Measurements from ENCODE around the gene LUC7L. TPM values are rescaled to one million over a fixed set of nuclear protein-coding genes. Genes with fewer than 3 reads are reported as not detected.
"Not testable (repeated sequence)": the region's sequence is repeated elsewhere in the genome, so short reads cannot be mapped to it uniquely, and the experiment has no call there.

LUC7L gene
- total and polyA plus RNA-seq, 2 of the 8 experiments (the other 6 are each of a cell fraction or from before 2014, with no cell fraction given): 49.7 to 129 TPM

GRCh38 chr16:164134-164823 lies 65.0 kb downstream of the LUC7L start:
- CTCF ChIA-PET (ENCODE audit: partially characterized antibody): interaction anchor here (1.1 kb wide), 2 partner anchors 16 to 17 kb away, joined by 3 to 5 read pairs; partner anchors contain the start of gene HBQ1
- no CpG with 5 or more reads among the region's 80 CpGs for WGBS, 2 experiments (ENCODE audit: extremely low coverage in 1 of 2, insufficient coverage in 1 of 2, insufficient read length in 1 of 2, insufficient replicate concordance in 2 of 2, low coverage in 1 of 2, low lambda C conversion rate in 2 of 2, missing lambda C conversion rate in 1 of 2)

More at GRCh38 chr16:164134-164823, 65.0 kb downstream of the LUC7L start:
- H3K9me3 ChIP-seq (ENCODE audit: insufficient read depth in 2 of 2, low read depth in 1 of 2, low read length in 1 of 2); H3K79me1 ChIP-seq (ENCODE audit: low read depth, low read length); H3K27ac ChIP-seq (ENCODE audit: low read depth, low read length); H3K4ac ChIP-seq (replicated peaks; ENCODE audit: insufficient read length, low read depth, low read length); H2AK5ac ChIP-seq (ENCODE audit: low read depth, low read length); H3K79me2 ChIP-seq (ENCODE audit: control insufficient read depth in 1 of 2, insufficient read depth in 2 of 2, low read length in 2 of 2); H3K23me2 ChIP-seq (ENCODE audit: low read depth, low read length); H3K14ac ChIP-seq (ENCODE audit: insufficient read length); H3K9ac ChIP-seq (replicated peaks in 1 of 4; ENCODE audit: extremely low read depth in 1 of 4, low read depth in 3 of 4, low read length in 3 of 4); DNase-seq (ENCODE audit: low read depth in 1 of 2, low spot score in 2 of 2); H2BK5ac ChIP-seq (ENCODE audit: low read depth, low read length); H3K36me3 ChIP-seq (ENCODE audit: control insufficient read depth in 2 of 4, insufficient read depth in 4 of 4, low read length in 3 of 4); H4K91ac ChIP-seq (replicated peaks; ENCODE audit: insufficient read length, low read length); H3K23ac ChIP-seq (ENCODE audit: insufficient read length); FAIRE-seq; H3K18ac ChIP-seq (ENCODE audit: extremely low read depth, low read length); H2BK15ac ChIP-seq (ENCODE audit: low read length); H2AFZ ChIP-seq (ENCODE audit: low read length); H3K4me3 ChIP-seq (ENCODE audit: extremely low read depth in 1 of 4, insufficient read depth in 2 of 4, low read depth in 3 of 4, low read length in 4 of 4); H4K20me1 ChIP-seq (replicated peaks in 1 of 2; ENCODE audit: control insufficient read depth in 1 of 2, insufficient read depth in 2 of 2, low read length in 2 of 2); H2BK20ac ChIP-seq (ENCODE audit: low read length); H2BK12ac ChIP-seq (ENCODE audit: low read depth, low read length); H4K8ac ChIP-seq (ENCODE audit: extremely low read depth, insufficient read depth, low read length); H4K5ac ChIP-seq (ENCODE audit: insufficient read length, low read depth, low read length); H3K56ac ChIP-seq (replicated peaks; ENCODE audit: insufficient read length, low read depth, low read length); H2BK120ac ChIP-seq (replicated peaks; ENCODE audit: low read depth, low read length): not testable (repeated sequence)
- POLR2A ChIA-PET (ENCODE audit: partially characterized antibody): interaction anchor here (5.0 kb wide), 1 partner anchor 17 kb away, joined by 29 read pairs; the partner anchor contains the start of gene HBQ1
- peaks cover 33 to 52% (median 51%) of the 10 kb centered on the region in 4 experiments for H3K27me3 ChIP-seq (replicated peaks in 1 of 4; ENCODE audit: control insufficient read depth in 3 of 4, extremely low read depth in 1 of 4, insufficient read depth in 3 of 4, low read length in 3 of 4)
- H3K4me2 ChIP-seq (ENCODE audit: insufficient read depth in 1 of 2, low read depth in 2 of 2, low read length in 2 of 2): peak overlapping the region in 1 of 2 experiments; percentile 64; a peak in 1 of 4 replicates
- H3K4me1 ChIP-seq (replicated peaks in 1 of 4; ENCODE audit: control insufficient read depth in 3 of 4, insufficient read depth in 4 of 4, low read length in 3 of 4): peaks cover 0 to 18% (median 16%) of the 10 kb centered on the region in 4 experiments; a peak in 6 of 7 replicates
